Mesendoderm (in vitro differentiated cells): ENCODE measurements around the gene RALA.

Source experiments
- DNase-seq: peaks from one replicate; pipeline ENCODE4 v3.0.0; 2013
- H2AK5ac ChIP-seq: 2 replicates; pipeline ENCODE4 v1.6.1; 2013; ENCODE audit warnings: low read length, inconsistent platforms
- H2BK120ac ChIP-seq: 2 replicates; pipeline ENCODE4 v1.6.1; 2013; ENCODE audit warnings: low read depth, mild to moderate bottlenecking, low read length, moderate library complexity, mixed read lengths
- H2BK15ac ChIP-seq: replicated peaks from 2 replicates; pipeline ENCODE4 v1.6.1; 2013; ENCODE audit warnings: low read depth, mild to moderate bottlenecking, moderate library complexity
- H2BK5ac ChIP-seq: 2 replicates; pipeline ENCODE4 v1.6.1; 2013; ENCODE audit warnings: low read length, inconsistent platforms
- H3K18ac ChIP-seq: 2 replicates; pipeline ENCODE4 v1.6.1; 2013; ENCODE audit warnings: mild to moderate bottlenecking, low read length, mixed read lengths
- H3K23ac ChIP-seq: one replicate; pipeline ENCODE4 v1.6.1; 2013; ENCODE audit warnings: low read length
- H3K27ac ChIP-seq: 2 replicates; pipeline ENCODE4 v1.5.1; 2013; ENCODE audit warnings: low read depth, mild to moderate bottlenecking, inconsistent platforms, low read length, moderate library complexity
- H3K27me3 ChIP-seq: 2 replicates; pipeline ENCODE4 v1.6.1; 2013; ENCODE audit warnings: low read length, control low read depth, mild to moderate bottlenecking, inconsistent platforms; ENCODE audit not compliant: insufficient read depth, poor library complexity
- H3K36me3 ChIP-seq: 2 replicates; pipeline ENCODE4 v1.6.1; 2013; ENCODE audit warnings: low read length, inconsistent platforms; ENCODE audit not compliant: control insufficient read depth, insufficient read depth
- H3K4ac ChIP-seq: one replicate; pipeline ENCODE4 v1.6.1; 2013; ENCODE audit warnings: low read depth, mild to moderate bottlenecking, low read length, moderate library complexity
- H3K4me1 ChIP-seq: 2 replicates; pipeline ENCODE4 v1.6.1; 2013; ENCODE audit warnings: low read depth, low read length, inconsistent platforms; ENCODE audit not compliant: control insufficient read depth
- H3K4me2 ChIP-seq: 2 replicates; pipeline ENCODE4 v1.6.1; 2013; ENCODE audit warnings: low read length
- H3K4me3 ChIP-seq: 2 replicates; pipeline ENCODE4 v1.5.1; 2013; ENCODE audit warnings: mild to moderate bottlenecking, low read length
- H3K56ac ChIP-seq: one replicate; pipeline ENCODE4 v1.6.1; 2013; ENCODE audit warnings: low read length
- H3K79me1 ChIP-seq: 2 replicates; pipeline ENCODE4 v1.6.1; 2013; ENCODE audit warnings: low read length, inconsistent platforms
- H3K79me2 ChIP-seq: 2 replicates; pipeline ENCODE4 v1.6.1; 2013; ENCODE audit warnings: mild to moderate bottlenecking, low read length; ENCODE audit not compliant: control insufficient read depth, insufficient read depth
- H3K9ac ChIP-seq: 2 replicates; pipeline ENCODE4 v1.6.1; 2013; ENCODE audit warnings: low read length, inconsistent platforms
- H4K5ac ChIP-seq: one replicate; pipeline ENCODE4 v1.6.1; 2013; ENCODE audit warnings: low read length
- H4K8ac ChIP-seq: one replicate; pipeline ENCODE4 v1.6.1; 2013; ENCODE audit warnings: low read depth, mild to moderate bottlenecking, control low read depth, low read length, moderate library complexity
- WGBS: extraction: QIAGEN DNeasy Blood & Tissue Kit; methylation state at CpG from one replicate; pipeline ENCODE4 v1.1.7; 2013; ENCODE audit warnings: low lambda C conversion rate, missing lambda C conversion rate; ENCODE audit not compliant: insufficient coverage; ENCODE audit errors: extremely low coverage; 5-methylcytosine and 5-hydroxymethylcytosine counted together

RALA gene

DNA sequence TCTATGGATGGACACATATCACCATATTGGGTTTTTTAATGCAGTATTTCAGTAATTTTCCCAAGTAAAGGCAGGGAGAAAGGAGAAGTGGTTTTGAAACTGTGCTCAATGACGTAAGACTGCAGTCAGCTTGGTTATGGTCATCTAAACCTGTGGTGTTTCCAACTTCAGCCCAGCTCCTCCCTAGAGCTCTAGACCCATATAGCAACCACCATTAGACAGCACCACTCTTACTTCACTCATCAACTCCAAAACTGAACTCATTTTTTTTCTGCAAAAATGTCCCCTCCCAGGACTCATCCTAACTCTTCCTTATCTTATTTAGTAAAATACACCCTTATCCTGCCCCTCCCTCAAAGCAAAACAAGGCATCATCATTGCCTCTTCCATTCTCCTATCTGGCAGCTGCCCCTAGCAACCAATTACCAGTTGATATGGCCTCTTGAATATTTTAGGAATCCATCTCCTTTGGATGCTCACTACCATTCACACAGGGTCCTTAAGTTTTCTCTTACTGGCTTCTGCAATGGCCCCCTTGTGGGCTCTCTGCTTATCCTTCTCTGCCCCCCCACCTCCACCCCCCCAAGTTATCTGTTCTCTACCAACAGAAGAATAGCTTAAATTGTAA, 1.5 kb upstream of the RALA start:
- H3K4me1 ChIP-seq = peaks cover 6% of the 10 kb centered on the region
- H3K4me2 ChIP-seq = no peak overlapping the region
- peak; percentile 42 for DNase-seq
- H3K4me3 ChIP-seq = no peak overlapping the region
- H3K36me3 ChIP-seq = no peaks in the 10 kb centered on the region
- no peak overlapping the region for H3K4ac ChIP-seq
- H2BK120ac ChIP-seq = no peak overlapping the region
- H3K79me1 ChIP-seq = peaks cover 5% of the 10 kb centered on the region
- H2AK5ac ChIP-seq = no peak overlapping the region
- no CpG with 5 or more reads among the region's 1 CpG for WGBS
- H3K27me3 ChIP-seq = no peaks in the 10 kb centered on the region
- H3K23ac ChIP-seq = no peak overlapping the region
- no peak overlapping the region for H4K5ac ChIP-seq
- no peak overlapping the region for H3K56ac ChIP-seq
- H3K9ac ChIP-seq = no peak overlapping the region
- H3K27ac ChIP-seq = no peak overlapping the region
- no peak overlapping the region for H3K18ac ChIP-seq
- H2BK5ac ChIP-seq = no peak overlapping the region
- H3K79me2 ChIP-seq = peaks cover 26% of the 10 kb centered on the region
- no peak overlapping the region for H2BK15ac ChIP-seq
- no peak overlapping the region for H4K8ac ChIP-seq

DNA sequence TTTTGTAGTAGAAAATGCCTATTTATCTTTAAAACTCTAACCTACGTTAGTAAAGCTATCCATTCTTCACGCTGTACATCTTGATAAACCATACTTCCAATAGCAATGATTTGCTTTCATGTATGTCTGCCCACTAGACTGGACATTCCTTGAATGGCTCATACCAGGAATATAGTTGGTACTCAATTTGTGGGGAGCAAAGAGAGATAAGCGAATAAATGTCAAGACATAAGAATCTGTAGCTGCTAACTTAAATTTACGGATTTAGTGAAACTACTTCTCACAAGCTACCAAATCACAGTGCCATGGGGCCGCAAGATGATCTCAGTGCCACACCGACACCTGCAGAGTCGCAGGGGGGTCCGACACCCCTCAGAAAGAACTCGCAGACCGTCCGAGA, 763 bp upstream of the RALA start:
- peaks cover 5% of the 10 kb centered on the region for H3K79me1 ChIP-seq
- peak overlapping the region; percentile 81 for H3K4ac ChIP-seq
- H3K27me3 ChIP-seq = no peaks in the 10 kb centered on the region
- H4K8ac ChIP-seq = no peak overlapping the region
- peaks cover 6% of the 10 kb centered on the region for H3K4me1 ChIP-seq
- no peak overlapping the region for H2BK15ac ChIP-seq
- peak overlapping the region; percentile 74 for H3K23ac ChIP-seq
- H3K56ac ChIP-seq = peak overlapping the region; percentile 87
- peak overlapping the region; percentile 66 for H3K4me3 ChIP-seq
- 100% methylated on average over 2 of the region's 11 CpGs for WGBS
- H3K79me2 ChIP-seq = peaks cover 29% of the 10 kb centered on the region
- no peaks in the 10 kb centered on the region for H3K36me3 ChIP-seq
- H3K9ac ChIP-seq = peak overlapping the region; percentile 77
- H3K4me2 ChIP-seq = peak overlapping the region; percentile 72
- no peak overlapping the region for H2AK5ac ChIP-seq
- H3K18ac ChIP-seq = peak overlapping the region; percentile 97
- peak overlapping the region; percentile 82 for H3K27ac ChIP-seq
- peak overlapping the region; percentile 45 for H2BK5ac ChIP-seq
- H4K5ac ChIP-seq = no peak overlapping the region
- H2BK120ac ChIP-seq = no peak overlapping the region
- no peak for DNase-seq

DNA sequence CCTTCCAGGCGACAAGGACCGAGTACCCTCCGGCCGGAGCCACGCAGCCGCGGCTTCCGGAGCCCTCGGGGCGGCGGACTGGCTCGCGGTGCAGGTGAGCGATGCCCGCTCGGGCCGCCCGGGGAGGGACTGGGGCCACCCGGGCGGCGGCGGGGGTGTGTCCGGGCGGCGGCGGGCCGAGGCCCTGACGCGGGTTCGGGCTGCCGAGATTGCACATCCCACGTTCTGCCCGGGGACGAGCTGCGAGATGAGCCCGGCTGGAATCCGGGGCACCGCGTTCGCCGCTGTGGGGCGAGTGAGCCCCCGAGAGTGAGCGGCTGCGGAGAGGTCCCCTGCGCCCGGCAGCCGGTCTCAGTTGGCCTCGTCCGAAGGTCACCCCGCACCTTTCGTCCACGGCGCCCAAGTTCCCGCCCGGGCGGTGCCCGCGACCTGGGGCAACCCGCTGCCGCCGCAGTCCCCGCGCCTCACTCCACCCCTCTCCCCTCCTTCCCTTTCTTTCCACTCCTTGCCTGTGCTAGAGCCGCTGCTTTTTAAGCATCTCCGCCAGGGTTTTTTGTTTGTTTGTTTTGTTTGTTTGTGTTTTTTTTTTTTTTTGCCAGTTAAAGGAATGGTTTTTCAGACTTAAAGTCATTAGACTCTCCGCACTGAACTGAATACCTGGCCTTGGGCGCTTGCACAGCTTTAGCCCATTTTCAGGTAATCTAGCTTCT, 515 bp downstream of the RALA start:
- peaks cover 32% of the 10 kb centered on the region for H3K79me2 ChIP-seq
- H2BK120ac ChIP-seq = no peak overlapping the region
- DNase-seq = peak; percentile 40
- no peaks in the 10 kb centered on the region for H3K36me3 ChIP-seq
- peak overlapping the region; percentile 91 for H3K27ac ChIP-seq
- no CpG with 5 or more reads among the region's 68 CpGs for WGBS
- H2AK5ac ChIP-seq = no peak overlapping the region
- peaks cover 6% of the 10 kb centered on the region for H3K4me1 ChIP-seq
- peak overlapping the region; percentile 93 for H3K4me2 ChIP-seq
- H3K9ac ChIP-seq = peak overlapping the region; percentile 82
- no peak overlapping the region for H2BK15ac ChIP-seq
- peak overlapping the region; percentile 89 for H3K18ac ChIP-seq
- no peak overlapping the region for H4K8ac ChIP-seq
- H4K5ac ChIP-seq = no peak overlapping the region
- H3K4me3 ChIP-seq = peak overlapping the region; percentile 71
- H2BK5ac ChIP-seq = no peak overlapping the region
- peak overlapping the region; percentile 90 for H3K56ac ChIP-seq
- peaks cover 5% of the 10 kb centered on the region for H3K79me1 ChIP-seq
- no peaks in the 10 kb centered on the region for H3K27me3 ChIP-seq
- H3K23ac ChIP-seq = peak overlapping the region; percentile 54
- peak overlapping the region; percentile 65 for H3K4ac ChIP-seq

DNA sequence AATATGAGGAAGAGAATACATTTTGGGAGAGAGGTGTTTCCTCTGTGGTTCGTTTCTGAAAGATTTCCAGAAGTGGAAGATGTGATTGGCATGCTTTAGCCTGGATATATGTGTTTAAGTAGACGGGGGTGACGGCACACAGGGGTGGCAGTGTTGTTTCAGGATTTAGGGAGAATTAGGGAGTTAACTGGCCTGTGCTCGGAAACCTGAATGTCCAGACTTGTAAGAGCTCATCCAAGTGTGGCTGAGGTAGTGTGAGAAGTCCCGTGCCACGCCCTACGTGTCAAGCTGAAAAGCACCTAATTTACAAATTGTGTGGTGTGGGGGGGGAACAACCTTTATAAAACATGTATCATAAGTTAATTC, 1.1 kb downstream of the RALA start:
- Histone ChIP-seq H3K9ac (peak overlapping the region; percentile 82), H3K23ac (no peak overlapping the region), H4K8ac (no peak overlapping the region), H2AK5ac (no peak overlapping the region), H2BK15ac (no peak overlapping the region), H3K4me1 (peaks cover 6% of the 10 kb centered on the region), H4K5ac (no peak overlapping the region), H3K27me3 (no peaks in the 10 kb centered on the region), H3K4ac (no peak overlapping the region), H3K56ac (peak overlapping the region; percentile 90), H3K4me3 (peak overlapping the region; percentile 71), H3K4me2 (peak overlapping the region; percentile 93), H2BK5ac (no peak overlapping the region), H3K36me3 (no peaks in the 10 kb centered on the region), H3K79me2 (peaks cover 34% of the 10 kb centered on the region), H3K18ac (peak overlapping the region; percentile 89), H2BK120ac (no peak overlapping the region), H3K27ac (no peak overlapping the region), H3K79me1 (peaks cover 5% of the 10 kb centered on the region)
- DNase-seq = peak; percentile 26
- no CpG with 5 or more reads among the region's 7 CpGs for WGBS

DNA sequence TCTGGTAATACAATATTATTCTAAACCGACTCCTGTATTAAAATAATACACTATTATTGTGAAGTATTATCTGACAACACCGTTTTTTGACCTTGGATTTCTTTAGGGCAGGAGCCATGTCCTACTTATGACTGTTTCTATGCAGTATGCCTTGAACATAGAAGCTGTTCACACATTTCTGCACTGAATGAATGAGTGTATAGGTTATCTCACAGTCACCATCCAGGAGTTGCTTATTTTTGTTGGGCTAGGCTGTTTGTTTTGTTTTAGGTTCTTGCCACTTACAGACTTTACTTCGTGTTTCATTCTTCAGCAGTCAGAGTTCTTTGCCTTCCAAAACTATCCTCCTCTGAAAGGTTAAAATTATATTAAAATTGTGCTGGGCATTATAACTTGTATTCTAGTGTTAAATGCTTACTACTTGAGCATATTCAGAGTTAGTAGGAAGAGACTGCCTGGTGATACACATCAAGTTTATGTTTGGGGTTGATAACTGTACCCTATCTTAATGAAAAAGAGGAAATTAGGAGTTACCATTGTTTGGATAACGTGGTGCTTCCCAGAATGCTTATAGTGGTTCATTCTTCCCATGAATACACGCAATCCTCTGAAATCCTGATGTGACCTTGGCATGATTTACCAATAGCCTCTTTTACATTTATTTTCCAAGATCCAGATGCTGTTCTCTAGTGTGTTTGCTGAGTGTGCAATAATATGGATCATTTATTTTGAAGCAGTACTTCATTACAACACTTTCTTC, 1.7 kb downstream of the RALA start:
- H3K79me2 ChIP-seq = peaks cover 37% of the 10 kb centered on the region
- H3K4ac ChIP-seq = no peak overlapping the region
- H3K4me1 ChIP-seq = peaks cover 6% of the 10 kb centered on the region
- peak overlapping the region; percentile 46 for H3K9ac ChIP-seq
- no peak overlapping the region for H3K23ac ChIP-seq
- no CpG with 5 or more reads among the region's 5 CpGs for WGBS
- DNase-seq = no peak
- no peak overlapping the region for H2AK5ac ChIP-seq
- no peak overlapping the region for H3K18ac ChIP-seq
- H2BK15ac ChIP-seq = no peak overlapping the region
- H3K4me2 ChIP-seq = peak overlapping the region; percentile 14
- no peak overlapping the region for H4K5ac ChIP-seq
- no peak overlapping the region for H3K4me3 ChIP-seq
- no peak overlapping the region for H2BK5ac ChIP-seq
- H4K8ac ChIP-seq = no peak overlapping the region
- H3K27me3 ChIP-seq = no peaks in the 10 kb centered on the region
- no peak overlapping the region for H2BK120ac ChIP-seq
- H3K27ac ChIP-seq = no peak overlapping the region
- H3K79me1 ChIP-seq = peaks cover 5% of the 10 kb centered on the region
- peak overlapping the region; percentile 29 for H3K56ac ChIP-seq
- H3K36me3 ChIP-seq = no peaks in the 10 kb centered on the region
